HepG2 (cell line): Measurements from ENCODE around the gene S100A5. TPM values are rescaled to one million over a fixed set of nuclear protein-coding genes. Genes with fewer than 3 reads are reported as not detected.
"Not testable (repeated sequence)": the region's sequence is repeated elsewhere in the genome, so short reads cannot be mapped to it uniquely, and the experiment has no call there.

Source experiments
- ATAC-seq: fragments of 200-7000 bp; cut with Tn5 transposase; 3 replicates; pipeline ENCODE4 v1.9.1; 2020; ENCODE audit warnings: mild to moderate bottlenecking, moderate library complexity
- BruUV-seq: library from RNA; stranded (reverse); fragments of 400-500 nt; replicated peaks from 2 replicates; lab custom pipeline; 2021; lab: Mats Ljungman, UMichigan
- CTCF ChIA-PET: fragments of 300-600 bp; formaldehyde crosslinking; extraction: SDS; loops from one replicate; lab custom pipeline; 2021; ENCODE audit warnings: low total read pairs, inconsistent platforms, low intra/inter-chr PET ratio; lab: Yijun Ruan, JAX
- POLR2A ChIA-PET: fragments of 350-600 bp; sonication (Branson Sonifier 250); formaldehyde crosslinking; loops from one replicate; lab custom pipeline; 2020; ENCODE audit warnings: antibody characterized with exemption, inconsistent platforms; lab: Yijun Ruan, JAX
- DNase-seq: peaks from one replicate; pipeline ENCODE4 v3.0.0-alpha.2; 2015; ENCODE audit warnings: low spot score
- FAIRE-seq: peaks from 3 replicates; lab custom pipeline; 2011; peaks lifted over from hg19 to GRCh38; lab: Jason Lieb, UNC
- H2AFZ ChIP-seq: one replicate; pipeline ENCODE4 v1.6.1; 2011; ENCODE audit warnings: low read length, inconsistent platforms
- H3K27ac ChIP-seq: fragments of 300-600 bp; 3 replicates; pipeline ENCODE4 v1.8.0; 2011; ENCODE audit warnings: mixed run types, mild to moderate bottlenecking, mixed read lengths, low read length, inconsistent platforms; ENCODE audit not compliant: insufficient read depth; ENCODE audit errors: extremely low read length
- H3K27me3 ChIP-seq, 2 experiments: fragments of 200-600 bp in 1 of 2; 2 replicates in 1 of 2; 3 replicates in 1 of 2; pipeline versions ENCODE4 v1.6.0 to v1.8.0; 2011; ENCODE audit warnings: low read length in 2 of 2, mild to moderate bottlenecking in 2 of 2, moderate library complexity in 2 of 2, inconsistent platforms in 1 of 2; ENCODE audit not compliant: insufficient read depth in 2 of 2, control insufficient read depth in 1 of 2
- H3K36me3 ChIP-seq, 2 experiments: fragments of 200-600 bp in 1 of 2; replicated peaks in 1 of 2; 2 replicates in 1 of 2; 3 replicates in 1 of 2; pipeline versions ENCODE4 v1.5.1 to v1.8.0; 2011; ENCODE audit warnings: low read length in 2 of 2, inconsistent platforms in 1 of 2; ENCODE audit not compliant: insufficient read depth in 2 of 2, control insufficient read depth in 1 of 2
- H3K4me1 ChIP-seq: 2 replicates; pipeline ENCODE4 v1.5.1; 2012; ENCODE audit warnings: low read length, inconsistent platforms; ENCODE audit not compliant: insufficient read depth
- H3K4me2 ChIP-seq: 2 replicates; pipeline ENCODE4 v1.6.0; 2011; ENCODE audit warnings: low read depth, low read length, inconsistent platforms
- H3K4me3 ChIP-seq, 3 experiments: fragments of 200-600 bp in 1 of 3; sonication (generic), shearing (Covaris generic) in 1 of 3; replicated peaks in 1 of 3; 2 replicates each; pipeline ENCODE4 v1.5.1; 2011 to 2016; ENCODE audit warnings: low read length in 3 of 3, inconsistent platforms in 2 of 3, low read depth in 2 of 3, mild to moderate bottlenecking in 2 of 3, control low read depth in 1 of 3, mixed read lengths in 1 of 3; ENCODE audit not compliant: insufficient read depth in 1 of 3
- H3K79me2 ChIP-seq: one replicate; pipeline ENCODE4 v1.6.1; 2011; ENCODE audit warnings: low read length, inconsistent platforms; ENCODE audit not compliant: insufficient read depth
- H3K9ac ChIP-seq: 2 replicates; pipeline ENCODE4 v1.6.0; 2011; ENCODE audit warnings: mild to moderate bottlenecking, low read depth, low read length, inconsistent platforms; ENCODE audit not compliant: insufficient read depth
- H3K9me3 ChIP-seq: 2 replicates; pipeline ENCODE4 v1.5.1; 2012; ENCODE audit warnings: mild to moderate bottlenecking, low read length
- H4K20me1 ChIP-seq: 2 replicates; pipeline ENCODE4 v1.6.0; 2011; ENCODE audit warnings: inconsistent platforms, mild to moderate bottlenecking, low read length, moderate library complexity; ENCODE audit not compliant: insufficient read depth
- AKAP8 ChIP-seq: sonication (generic); formaldehyde crosslinking; IDR thresholded peaks from 2 replicates; pipeline ENCODE4 v1.5.1; 2020; ENCODE audit warnings: mild to moderate bottlenecking, missing genetic modification reagents
- IKZF1 ChIP-seq: fragments of 450-650 bp; IDR thresholded peaks from 2 replicates; pipeline ENCODE4 v1.7.1; 2016
- JARID2 ChIP-seq: sonication (generic); formaldehyde crosslinking; IDR thresholded peaks from 2 replicates; pipeline ENCODE4 v1.8.1; 2023; ENCODE audit warnings: missing genetic modification reagents, inconsistent platforms; ENCODE audit not compliant: insufficient replicate concordance
- RBM39 ChIP-seq: fragments of 200-400 bp; formaldehyde crosslinking; IDR thresholded peaks from one replicate; pipeline ENCODE4 v1.6.1; 2018; ENCODE audit warnings: antibody characterized with exemption, mild to moderate bottlenecking, low read depth, low read length; ENCODE audit not compliant: poor library complexity, severe bottlenecking
- REXO4 ChIP-seq: sonication (generic); formaldehyde crosslinking; IDR thresholded peaks from 2 replicates; pipeline ENCODE4 v1.8.0; 2022; ENCODE audit warnings: missing genetic modification reagents, mild to moderate bottlenecking, borderline replicate concordance
- ZBTB33 ChIP-seq: sonication (generic); formaldehyde crosslinking; IDR thresholded peaks from 2 replicates; pipeline ENCODE4 v1.4.0; 2020; ENCODE audit warnings: missing genetic modification reagents
- ZNF143 ChIP-seq: sonication (generic); formaldehyde crosslinking; IDR thresholded peaks from 2 replicates; pipeline ENCODE4 v1.4.0; 2020; ENCODE audit warnings: missing genetic modification reagents
- ZNF337 ChIP-seq: sonication (generic); formaldehyde crosslinking; IDR thresholded peaks from 2 replicates; pipeline ENCODE4 v1.5.1; 2020; ENCODE audit warnings: missing genetic modification reagents, low read depth, mild to moderate bottlenecking, borderline replicate concordance
- ZNF549 ChIP-seq: sonication (generic); formaldehyde crosslinking; IDR thresholded peaks from 2 replicates; pipeline ENCODE4 v1.5.0; 2020; ENCODE audit warnings: missing genetic modification reagents
- WGBS: methylation state at CpG from one replicate; pipeline ENCODE4 v1.1.6; 2017; ENCODE audit warnings: low lambda C conversion rate; 5-methylcytosine and 5-hydroxymethylcytosine counted together
- in situ Hi-C: cut with HindIII; loops from 2 replicates; pipeline ENCODE4 v1.10.0; 2017; ENCODE audit warnings: low pct_unique_long_range_greater_than_20kb; ENCODE audit not compliant: extremely low pct_ligation_motif_present
- intact Hi-C: fragments of 100-400 bp; cut with micrococcal nuclease; formaldehyde crosslinking; loops from one replicate; pipeline ENCODE4 v1.10.0; 2022; ENCODE audit not compliant: unreplicated experiment
- polyA plus RNA-seq, 8 experiments: library from polyadenylated mRNA; depleted of rRNA in 3 of 8; stranded (reverse) in 7 of 8; unstranded in 1 of 8; fragments of >200 nt; fragmentation: Illumina TruSeq in 4 of 8; extraction: Trizol in 4 of 8; gene quantifications; 2 replicates each; pipeline versions ENCODE4 v1.2.1 to v1.2.3, GENCODE V29; 2011 to 2016; ENCODE audit warnings: low read depth in 4 of 8, missing spikeins in 1 of 8, mixed read lengths in 1 of 8; ENCODE audit not compliant: insufficient read depth in 1 of 8
- total RNA-seq, 5 experiments: library from RNA; depleted of rRNA; stranded (reverse); fragments of >200 nt; fragmentation: Illumina TruSeq; extraction: Trizol; gene quantifications; 2 replicates each; pipeline ENCODE4 v1.2.3, GENCODE V29; 2016; ENCODE audit warnings: low read depth in 1 of 5
- TF ChIP-seq, protein P1 (sequence below): sonication (generic); formaldehyde crosslinking; IDR thresholded peaks from 2 replicates; pipeline ENCODE4 v1.5.0; 2020; ENCODE audit warnings: mild to moderate bottlenecking, missing genetic modification reagents
- TF ChIP-seq, protein P2 (sequence below): IDR thresholded peaks from 2 replicates; pipeline ENCODE4 v1.6.1; 2016; ENCODE audit warnings: missing genetic modification reagents, missing compliant biosample characterization
- TF ChIP-seq, protein P3 (sequence below): IDR thresholded peaks from 2 replicates; pipeline ENCODE4 v1.6.1; 2016; ENCODE audit warnings: missing compliant biosample characterization, missing genetic modification reagents, borderline replicate concordance

S100A5 gene
- total and polyA plus RNA-seq, 2 of the 13 experiments (the other 11 are each of a cell fraction or from before 2014, with no cell fraction given) = not detected

DNA sequence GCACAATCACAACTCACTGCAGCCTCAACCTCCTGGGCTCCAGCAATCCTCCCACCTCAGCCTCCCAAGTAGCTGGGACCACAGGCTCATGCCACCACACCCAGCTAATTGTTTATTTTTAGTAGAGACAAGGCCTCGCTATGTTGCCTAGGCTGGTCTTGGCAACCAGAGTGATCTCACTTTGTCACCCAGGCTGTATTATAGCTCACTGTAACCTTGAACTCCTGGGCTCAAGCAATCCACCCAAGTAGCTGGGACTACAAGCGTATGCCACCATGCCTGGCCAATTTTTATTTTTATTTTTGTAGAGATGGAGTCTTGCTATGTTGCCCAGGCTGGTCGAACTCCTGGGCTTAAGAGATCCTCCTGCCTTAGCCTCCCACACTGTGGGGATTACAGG, 21.3 kb upstream of the S100A5 start:
- in situ Hi-C loops, CTCF ChIA-PET, H3K4me3 ChIP-seq, H3K9me3 ChIP-seq, H3K27me3 ChIP-seq, H3K79me2 ChIP-seq, H4K20me1 ChIP-seq, ATAC-seq, H3K4me2 ChIP-seq, BruUV-seq, H3K9ac ChIP-seq, H3K36me3 ChIP-seq, H3K27ac ChIP-seq, intact Hi-C loops, FAIRE-seq, H2AFZ ChIP-seq: not testable (repeated sequence)
- DNase-seq = peak; percentile 46
- POLR2A ChIA-PET = interaction anchor here (0.7 to 1.3 kb wide), 4 partner anchors 9 to 214 kb away, joined by 3 to 5 read pairs (median 3); partner anchors contain the start of genes S100A1 and S100A13
- TF ChIP-seq, protein P1, sequence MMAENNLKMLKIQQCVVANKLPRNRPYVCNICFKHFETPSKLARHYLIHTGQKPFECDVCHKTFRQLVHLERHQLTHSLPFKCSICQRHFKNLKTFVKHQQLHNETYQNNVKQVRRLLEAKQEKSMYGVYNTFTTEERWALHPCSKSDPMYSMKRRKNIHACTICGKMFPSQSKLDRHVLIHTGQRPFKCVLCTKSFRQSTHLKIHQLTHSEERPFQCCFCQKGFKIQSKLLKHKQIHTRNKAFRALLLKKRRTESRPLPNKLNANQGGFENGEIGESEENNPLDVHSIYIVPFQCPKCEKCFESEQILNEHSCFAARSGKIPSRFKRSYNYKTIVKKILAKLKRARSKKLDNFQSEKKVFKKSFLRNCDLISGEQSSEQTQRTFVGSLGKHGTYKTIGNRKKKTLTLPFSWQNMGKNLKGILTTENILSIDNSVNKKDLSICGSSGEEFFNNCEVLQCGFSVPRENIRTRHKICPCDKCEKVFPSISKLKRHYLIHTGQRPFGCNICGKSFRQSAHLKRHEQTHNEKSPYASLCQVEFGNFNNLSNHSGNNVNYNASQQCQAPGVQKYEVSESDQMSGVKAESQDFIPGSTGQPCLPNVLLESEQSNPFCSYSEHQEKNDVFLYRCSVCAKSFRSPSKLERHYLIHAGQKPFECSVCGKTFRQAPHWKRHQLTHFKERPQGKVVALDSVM (CRISPR knock-in tag) = peak; percentile 27; the same call in 1 of the 2 replicates
- 19% methylated on average over 2 of the region's 3 CpGs for WGBS
- H3K4me1 ChIP-seq = peaks cover 19% of the 10 kb centered on the region

DNA sequence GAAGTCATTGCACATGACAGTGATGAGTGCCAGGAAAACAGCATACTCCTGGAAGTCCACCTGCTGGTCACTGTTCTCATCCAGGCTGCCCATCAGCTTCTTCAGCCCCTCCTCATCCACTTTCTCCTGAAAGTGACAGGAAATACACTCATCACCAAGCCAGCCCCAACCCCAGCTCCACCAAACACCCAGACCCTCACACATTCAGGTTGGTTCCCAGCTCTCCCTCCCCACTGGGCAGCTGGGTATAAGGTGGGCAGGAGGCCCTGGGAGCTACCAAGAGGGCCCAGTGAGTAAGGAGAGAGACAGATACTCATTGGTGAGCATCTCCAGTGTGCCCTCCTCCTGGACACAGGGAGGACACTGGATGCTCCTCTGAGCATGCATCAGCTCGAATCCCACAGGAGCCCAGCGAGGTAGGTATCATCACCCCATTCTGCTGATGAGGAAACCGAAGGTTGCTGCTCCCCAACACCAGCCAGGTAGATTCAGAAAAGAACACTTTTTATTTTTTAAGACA, 20.8 kb upstream of the S100A5 start:
- H3K4me3 ChIP-seq = no peak overlapping the region
- CTCF ChIA-PET = no interaction called here
- TF ChIP-seq ZNF549 = no peak
- TF ChIP-seq AKAP8 (CRISPR knock-in tag) = no peak
- no peak for TF ChIP-seq REXO4 (CRISPR knock-in tag)
- no peak for TF ChIP-seq RBM39
- TF ChIP-seq, protein P2, sequence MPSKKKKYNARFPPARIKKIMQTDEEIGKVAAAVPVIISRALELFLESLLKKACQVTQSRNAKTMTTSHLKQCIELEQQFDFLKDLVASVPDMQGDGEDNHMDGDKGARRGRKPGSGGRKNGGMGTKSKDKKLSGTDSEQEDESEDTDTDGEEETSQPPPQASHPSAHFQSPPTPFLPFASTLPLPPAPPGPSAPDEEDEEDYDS (CRISPR knock-in tag) = no peak
- TF ChIP-seq ZNF143 = no peak
- no peak for TF ChIP-seq IKZF1
- no peak for TF ChIP-seq ZNF337
- TF ChIP-seq ZBTB33 (CRISPR knock-in tag) = no peak
- TF ChIP-seq, protein P3, sequence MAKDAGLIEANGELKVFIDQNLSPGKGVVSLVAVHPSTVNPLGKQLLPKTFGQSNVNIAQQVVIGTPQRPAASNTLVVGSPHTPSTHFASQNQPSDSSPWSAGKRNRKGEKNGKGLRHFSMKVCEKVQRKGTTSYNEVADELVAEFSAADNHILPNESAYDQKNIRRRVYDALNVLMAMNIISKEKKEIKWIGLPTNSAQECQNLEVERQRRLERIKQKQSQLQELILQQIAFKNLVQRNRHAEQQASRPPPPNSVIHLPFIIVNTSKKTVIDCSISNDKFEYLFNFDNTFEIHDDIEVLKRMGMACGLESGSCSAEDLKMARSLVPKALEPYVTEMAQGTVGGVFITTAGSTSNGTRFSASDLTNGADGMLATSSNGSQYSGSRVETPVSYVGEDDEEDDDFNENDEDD (CRISPR knock-in tag) = no peak
- no peak for TF ChIP-seq JARID2 (CRISPR knock-in tag)

More for the DNA sequence above, 20.8 kb upstream of the S100A5 start:
- Histone ChIP-seq H2AFZ (no peak overlapping the region), H3K9ac (no peak overlapping the region), H3K27ac (no peak overlapping the region), H4K20me1 (no peaks in the 10 kb centered on the region), H3K27me3 (no peaks in the 10 kb centered on the region), H3K9me3 (no peaks in the 10 kb centered on the region), H3K4me1 (peaks cover 14% of the 10 kb centered on the region), H3K36me3 (no peaks in the 10 kb centered on the region), H3K4me2 (no peak overlapping the region), H3K79me2 (no peaks in the 10 kb centered on the region)
- no peak for FAIRE-seq
- POLR2A ChIA-PET = interaction anchor here (0.7 to 1.3 kb wide), 4 partner anchors 9 to 214 kb away, joined by 3 to 5 read pairs (median 3); partner anchors contain the start of genes S100A1 and S100A13
- DNase-seq = no peak
- no TSS peak for BruUV-seq
- peak; percentile 18; the same call in 1 of the 3 replicates for ATAC-seq
- WGBS = 18% methylated on average over 3 of the region's 3 CpGs
- intact Hi-C loops = no loop called here
- in situ Hi-C loops = no loop called here
